Medulla oblongata (tissue), 1 donor: ENCODE data around the gene LMF1.
"Not testable (repeated sequence)": the region's sequence is repeated elsewhere in the genome, so short reads cannot be mapped to it uniquely, and the experiment has no call there.

Experiments used
- DNase-seq: peaks from one replicate; pipeline ENCODE4 v3.0.0-alpha.2; 2015; ENCODE audit errors: extremely low spot score

LMF1 gene

DNA sequence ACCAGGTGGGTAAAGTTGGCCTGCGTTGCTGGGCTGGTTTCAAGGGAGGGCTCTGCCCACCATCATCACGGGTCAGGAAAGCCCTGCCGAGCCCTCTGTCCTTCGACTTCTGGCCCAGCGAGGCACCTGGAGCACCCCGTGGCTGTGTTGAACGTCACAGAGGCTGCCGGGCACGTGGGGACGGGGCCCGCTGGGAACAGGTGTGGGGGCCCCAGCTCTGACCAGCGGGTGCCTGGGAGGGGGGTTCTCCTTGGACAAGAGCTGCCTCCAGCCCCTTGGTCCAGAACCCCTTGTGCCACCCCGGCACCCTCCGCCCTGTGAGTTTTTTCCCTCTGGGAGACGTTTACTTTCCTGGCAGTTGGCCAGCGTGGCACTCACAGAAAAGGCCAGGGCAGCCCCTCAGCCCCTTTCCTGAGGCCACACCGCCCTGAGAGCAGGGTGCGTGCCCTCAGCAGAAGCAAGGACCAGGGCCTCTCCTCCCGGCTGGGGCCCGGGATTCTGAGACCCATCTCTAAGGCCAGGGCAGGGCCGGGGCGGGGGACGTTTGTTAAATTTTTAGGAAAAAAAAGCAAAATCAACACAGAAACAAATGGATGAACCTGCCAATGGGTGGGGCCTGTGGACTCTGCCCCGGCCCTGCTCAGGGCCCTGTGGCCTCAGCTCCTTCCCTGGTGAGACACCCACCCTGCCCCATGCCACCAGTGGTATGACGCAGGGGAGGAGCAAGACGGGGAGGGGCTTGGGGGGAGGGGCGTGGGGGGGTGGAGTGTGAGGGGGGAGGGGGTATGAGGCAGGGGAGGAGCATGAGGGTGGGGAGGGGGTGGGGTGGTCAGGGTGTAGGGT is 139.0 kb downstream of the LMF1 start:
- DNase-seq, result no peak

GRCh38 chr16:830871-831570 is 139.8 kb downstream of the LMF1 start:
- DNase-seq, result no peak

DNA sequence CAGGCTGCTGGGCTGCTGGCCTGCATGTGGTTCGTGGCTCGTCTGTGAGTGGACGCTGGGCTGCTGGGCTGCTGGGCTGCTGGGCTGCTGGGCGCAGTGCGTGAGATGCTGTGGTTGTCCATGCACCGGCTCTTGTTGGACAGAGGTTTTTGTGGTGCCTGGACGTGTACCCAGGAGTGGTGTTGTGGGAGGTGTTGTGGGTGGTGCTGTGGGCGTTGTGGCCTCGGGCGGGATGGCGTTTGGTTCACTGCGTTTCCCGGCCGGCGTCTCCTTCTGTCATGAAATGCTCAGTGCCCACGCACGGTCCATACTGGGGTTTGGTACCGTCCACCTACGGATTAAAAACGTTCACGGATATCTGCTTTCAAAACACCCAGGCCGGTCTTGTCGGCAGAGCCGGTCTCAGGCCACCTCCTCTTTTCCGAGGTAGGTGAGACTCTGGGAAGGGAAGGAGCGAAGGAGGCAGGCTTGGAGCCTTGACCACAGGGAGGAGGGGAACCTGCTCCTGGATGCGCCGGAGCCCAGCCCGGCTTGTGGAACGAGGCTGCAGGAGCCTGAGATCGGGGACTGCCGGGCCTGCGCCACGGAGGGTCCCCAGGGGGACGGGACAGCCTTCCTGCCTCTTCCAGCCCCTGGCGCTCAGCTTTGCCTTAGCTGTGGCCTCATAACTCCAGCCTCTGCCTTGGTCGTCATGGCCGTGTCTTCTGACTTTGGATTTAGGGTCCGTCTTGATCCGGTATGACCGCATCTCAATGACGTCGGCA is 140.5 kb downstream of the LMF1 start:
- no peak for DNase-seq

DNA sequence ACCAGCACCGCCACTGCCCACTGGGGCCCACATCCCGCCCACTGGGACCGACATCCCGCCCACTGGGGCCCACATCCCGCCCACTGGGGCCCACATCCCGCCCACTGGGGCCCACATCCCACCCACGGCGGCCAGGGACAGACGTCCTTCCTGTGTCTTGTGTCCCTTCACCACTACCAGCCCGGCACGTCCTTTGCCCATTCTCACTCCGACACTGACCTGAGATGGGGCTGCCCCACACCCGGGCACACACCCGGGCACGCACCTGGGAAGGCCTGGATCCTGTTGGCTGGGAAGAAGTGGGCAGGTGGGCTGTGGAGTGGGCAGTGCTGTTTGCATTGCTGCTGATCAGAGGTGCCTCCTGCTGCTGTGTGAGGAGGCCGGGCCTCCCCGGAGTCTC is 141.9 kb downstream of the LMF1 start:
- DNase-seq, result no peak

DNA sequence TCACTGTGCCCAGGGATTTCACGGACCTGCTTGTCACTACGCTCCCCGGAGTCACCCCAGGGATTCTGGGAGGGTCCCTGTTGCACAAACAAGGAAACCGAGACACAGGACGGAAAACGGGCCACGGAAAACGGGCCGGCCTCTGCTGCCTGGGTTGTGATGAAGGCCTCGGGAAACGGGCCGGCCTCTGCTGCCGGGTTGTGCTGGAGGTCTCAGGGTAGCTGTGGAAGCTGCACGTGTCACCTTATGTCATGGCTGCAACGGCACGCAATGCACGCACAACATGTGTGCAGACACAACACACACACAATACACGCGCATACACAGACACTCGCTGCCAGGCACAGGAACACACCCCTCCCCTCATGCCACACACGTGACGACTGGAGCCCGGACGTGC is 143.3 kb downstream of the LMF1 start:
- DNase-seq, result no peak

GRCh38 chr16:825341-826061 is 145.3 kb downstream of the LMF1 start:
- peak; percentile 50 for DNase-seq

DNA sequence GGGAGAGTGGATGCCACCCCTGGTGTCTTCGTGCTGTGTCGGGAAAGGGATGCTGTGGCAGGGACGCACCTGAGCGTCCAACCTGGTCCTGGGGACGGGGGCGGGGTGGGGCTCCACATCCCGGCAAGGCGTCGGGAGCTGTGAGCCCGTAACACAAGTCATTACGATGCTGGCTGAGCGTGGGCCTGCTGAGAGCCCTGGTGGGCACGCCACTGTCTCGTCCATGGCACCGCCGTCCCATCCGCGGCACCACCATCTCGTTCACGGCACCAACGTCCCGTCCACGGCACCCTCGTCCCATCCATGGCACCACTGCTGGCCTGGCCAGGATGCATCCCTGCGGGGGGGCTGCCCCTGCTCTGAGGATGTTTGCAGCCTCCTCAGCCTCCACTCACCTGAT is 146.2 kb downstream of the LMF1 start:
- no peak for DNase-seq

DNA sequence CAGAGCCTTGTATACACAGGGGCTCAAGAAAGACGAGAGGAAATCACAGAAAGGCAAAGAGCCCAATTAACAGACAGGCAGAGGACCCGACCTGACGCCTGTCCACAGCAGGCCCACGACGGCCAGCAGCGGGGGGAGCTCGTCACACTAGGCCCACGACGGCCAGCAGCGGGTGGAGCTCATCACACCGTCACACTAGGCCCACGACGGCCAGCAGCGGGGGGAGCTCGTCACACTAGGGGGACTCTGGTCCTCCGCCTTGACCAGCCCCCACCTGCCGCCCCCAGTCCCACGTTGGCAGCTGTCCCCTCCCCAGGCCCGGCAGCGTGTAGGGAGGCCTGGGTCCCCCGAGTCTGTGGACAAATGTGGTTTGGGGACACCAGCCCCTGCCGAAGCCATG is 146.6 kb downstream of the LMF1 start:
- no peak for DNase-seq

DNA sequence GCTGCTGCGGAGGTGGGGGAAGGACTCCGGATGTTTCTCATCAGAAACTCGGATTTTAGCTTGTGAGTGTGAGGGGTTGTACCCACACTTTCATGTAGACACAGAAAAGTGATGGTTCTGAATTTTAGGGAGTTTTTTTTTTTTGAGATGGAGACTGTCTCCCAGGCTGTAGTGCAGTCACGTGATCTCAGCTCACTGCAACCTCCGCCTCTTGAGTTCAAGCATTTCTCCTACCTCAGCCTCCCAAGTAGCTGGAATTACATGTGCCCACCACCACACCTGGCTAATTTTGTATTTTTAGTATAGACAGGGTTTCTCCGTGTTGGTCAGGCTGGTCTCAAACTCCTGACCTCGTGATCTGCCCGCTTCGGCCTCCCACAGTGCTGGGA is 147.9 kb downstream of the LMF1 start:
- DNase-seq, result no peak

DNA sequence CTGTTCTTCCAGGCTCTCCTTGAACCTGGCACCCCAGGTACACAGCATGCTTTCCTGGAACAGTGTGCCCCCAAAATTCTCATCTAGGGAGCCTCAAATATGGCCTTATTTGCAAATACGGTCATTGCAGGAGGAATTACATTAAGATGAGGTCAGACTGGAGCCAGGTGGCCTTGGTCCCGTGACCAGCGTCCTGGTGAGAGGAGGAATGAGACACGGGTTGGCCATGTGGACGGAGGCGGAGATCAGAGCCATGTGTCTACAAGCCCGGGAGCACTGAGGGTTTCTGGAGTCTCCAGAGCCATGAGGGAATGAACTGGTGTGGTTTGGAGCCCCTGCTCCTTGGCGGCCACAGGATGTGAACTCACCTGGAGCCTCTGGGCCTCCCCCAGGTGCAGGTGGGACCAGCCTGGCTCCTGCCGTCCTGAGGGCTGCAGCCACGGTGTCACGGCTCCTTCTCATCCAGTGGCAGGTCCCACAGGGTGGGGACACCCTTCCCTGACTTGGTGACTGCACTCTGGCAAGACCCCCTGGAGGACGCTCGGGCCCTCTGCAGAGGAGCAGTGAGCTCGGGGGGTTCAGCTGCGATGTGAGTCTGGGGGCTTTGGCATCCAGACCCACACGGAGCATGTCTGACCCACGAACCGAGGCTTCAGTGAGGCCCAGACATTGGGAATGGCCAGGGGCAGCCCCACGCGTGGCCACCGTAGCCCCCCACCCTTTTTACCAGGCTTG is 148.4 kb downstream of the LMF1 start:
- DNase-seq, result no peak

DNA sequence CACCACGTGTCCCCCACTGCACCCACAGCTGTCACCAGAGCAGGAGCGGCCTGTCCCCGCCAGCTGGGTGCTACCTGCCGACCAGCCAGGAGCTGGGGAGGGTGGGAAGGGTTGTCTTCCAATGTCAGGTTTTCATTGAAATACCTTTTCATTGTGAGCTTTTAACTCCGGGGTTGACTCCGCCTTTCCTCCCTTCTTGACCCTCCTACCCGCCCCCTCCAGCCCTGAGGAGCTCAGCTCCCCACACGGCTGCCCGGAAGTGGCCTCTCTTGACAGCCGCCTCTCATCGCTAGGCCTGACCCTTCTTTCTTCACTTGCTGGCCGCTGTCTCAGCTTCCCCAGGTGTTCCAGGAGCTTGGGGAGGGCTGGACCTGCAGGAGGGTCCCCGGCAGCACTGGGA is 149.0 kb downstream of the LMF1 start:
- DNase-seq, result no peak

DNA sequence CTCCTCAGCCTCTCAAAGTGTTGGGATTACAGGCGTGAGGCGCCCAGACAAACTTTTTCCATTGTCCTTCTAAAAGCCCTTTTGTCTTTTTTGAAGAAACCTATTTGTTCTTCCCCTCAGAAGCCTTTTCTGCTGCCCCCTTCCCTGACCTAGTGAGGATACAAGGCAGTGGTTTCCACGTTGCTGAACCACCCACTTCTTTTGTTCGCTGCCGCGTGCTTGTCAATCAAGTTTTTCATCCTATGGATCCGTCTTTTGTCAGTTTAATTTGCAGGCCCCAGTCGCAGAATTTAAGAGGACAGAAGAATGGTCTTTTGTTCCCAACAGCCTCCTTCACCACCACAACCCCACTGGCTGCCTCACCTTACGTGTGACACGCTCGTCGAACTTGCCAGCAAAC is 150.0 kb downstream of the LMF1 start:
- DNase-seq, result no peak

DNA sequence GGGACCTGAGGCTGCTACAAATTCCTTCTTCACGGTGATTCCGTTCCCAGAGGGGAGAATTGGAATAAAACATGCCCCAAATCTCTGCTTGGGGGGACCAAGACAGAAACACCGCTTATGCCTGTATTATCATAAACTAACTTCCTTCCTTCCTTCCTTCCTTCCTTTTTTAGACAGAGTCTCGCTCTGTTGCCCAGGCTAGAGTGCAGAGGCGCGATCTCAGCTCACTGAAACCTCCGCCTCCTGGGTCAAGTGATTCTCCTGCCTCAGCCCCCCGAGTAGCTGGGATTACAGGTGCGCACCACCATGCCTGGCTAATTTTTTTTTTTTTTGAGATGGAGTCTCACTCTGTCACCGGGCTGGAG is 150.8 kb downstream of the LMF1 start:
- not testable (repeated sequence) for DNase-seq

DNA sequence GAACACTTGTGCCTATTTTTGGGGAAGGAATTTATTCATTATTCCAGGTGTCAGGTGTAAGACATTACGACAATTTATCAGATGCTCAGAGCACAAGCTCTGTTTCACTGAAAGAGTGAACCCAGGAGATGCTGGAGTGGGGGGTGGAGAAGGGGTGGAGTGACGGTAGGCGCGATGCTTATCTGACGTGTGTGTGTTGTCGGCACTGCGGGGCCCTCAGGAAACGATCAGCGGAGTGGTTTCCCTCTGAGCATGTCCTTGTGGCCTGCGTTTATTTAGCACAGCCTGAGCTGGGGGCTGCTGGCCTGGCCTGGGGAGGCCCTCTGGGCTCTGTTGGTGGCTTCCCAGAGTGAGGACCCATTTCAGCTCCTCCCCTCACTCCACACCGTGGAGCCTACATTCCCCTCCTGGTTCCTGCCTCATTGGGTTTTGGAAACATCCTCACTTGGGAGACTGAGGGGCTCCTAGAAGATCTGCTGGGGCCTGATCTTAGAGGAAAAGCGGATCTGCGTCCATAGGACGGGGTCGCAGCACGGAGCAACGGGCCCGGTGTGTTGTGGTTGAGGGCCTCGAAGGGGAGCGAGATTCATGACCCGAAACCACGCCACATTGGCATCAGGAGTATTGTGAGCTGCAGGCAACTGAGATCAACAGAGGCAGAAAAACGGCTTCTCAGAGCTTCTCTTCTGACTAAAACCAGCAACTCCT is 151.3 kb downstream of the LMF1 start:
- no peak for DNase-seq

DNA sequence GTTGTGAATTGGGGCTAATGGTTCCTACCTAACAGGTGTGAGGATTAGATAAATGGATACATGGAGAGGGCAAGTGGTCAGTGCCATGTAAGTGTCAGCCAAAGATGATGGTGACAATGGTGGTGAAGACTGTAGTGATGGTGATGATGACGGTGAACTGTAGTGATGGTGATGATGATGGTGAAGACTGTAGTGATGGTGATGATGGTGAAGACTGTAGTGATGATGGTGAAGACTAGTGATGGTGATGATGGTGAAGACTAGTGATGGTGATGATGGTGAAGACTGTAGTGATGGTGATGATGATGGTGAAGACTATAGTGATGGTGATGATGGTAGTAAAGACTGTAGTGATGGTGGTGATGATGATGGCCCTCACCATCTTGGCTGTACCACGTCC is 152.2 kb downstream of the LMF1 start:
- DNase-seq, result no peak

DNA sequence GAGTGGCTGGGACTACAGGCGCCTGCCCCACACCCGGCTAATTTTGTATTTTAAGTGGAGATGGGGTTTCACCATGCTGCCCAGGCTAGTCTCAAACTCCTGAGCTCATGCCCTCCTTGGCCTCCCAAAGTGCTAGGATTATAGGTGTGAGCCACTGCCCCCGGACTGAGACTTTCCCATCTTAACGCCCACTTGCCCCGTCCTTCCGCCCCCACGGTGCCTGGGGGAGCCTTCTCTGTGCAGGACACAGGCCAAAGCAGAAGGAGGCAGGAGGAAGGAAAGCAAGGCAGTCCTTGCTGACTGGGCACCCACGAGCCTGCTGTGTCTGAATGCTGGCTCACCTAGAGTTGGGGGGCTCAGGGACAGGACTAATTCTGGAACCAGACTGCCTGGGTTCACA is 152.7 kb downstream of the LMF1 start:
- no peak for DNase-seq

- no peak for DNase-seq
Observed at GRCh38 chr16:817001-817906, 153.5 kb downstream of the LMF1 start.

- no peak for DNase-seq
Observed at GRCh38 chr16:815861-816260, 154.9 kb downstream of the LMF1 start.

DNA sequence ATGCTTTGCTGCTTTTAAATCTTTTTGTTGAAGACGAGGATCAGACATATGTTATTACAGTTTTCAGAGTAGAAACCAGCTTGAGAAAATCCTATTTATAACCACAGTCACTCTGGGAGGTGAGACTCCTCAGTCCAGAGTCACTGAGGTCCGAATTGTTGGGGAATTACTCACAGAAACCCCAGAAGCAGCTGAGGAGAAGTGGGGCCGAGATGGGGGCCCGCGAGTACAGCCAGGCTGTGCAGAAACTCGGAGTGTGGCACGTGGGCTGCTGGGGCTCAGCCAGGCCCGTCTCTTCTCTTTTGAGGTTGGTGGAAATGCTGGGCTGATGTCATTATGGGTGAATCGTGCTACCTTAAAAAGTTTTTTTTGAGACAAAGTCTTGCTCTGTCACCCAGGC is 155.8 kb downstream of the LMF1 start:
- no peak for DNase-seq
